GM23338 (cell line): Measurements from ENCODE around the gene DMBT1. TPM values are rescaled to one million over a fixed set of nuclear protein-coding genes. Genes with fewer than 3 reads are reported as not detected.

Experiments
- ATAC-seq: fragments of 200-7000 bp; cut with Tn5 transposase; 3 replicates; pipeline ENCODE4 v1.9.1; 2020
- DNase-seq: peaks from one replicate; pipeline ENCODE4 v3.0.0-alpha.2; 2015; ENCODE audit warnings: low spot score
- H2AFZ ChIP-seq: fragments of 200-600 bp; sonication (generic); 2 replicates; pipeline ENCODE4 v1.8.0; 2016; ENCODE audit warnings: antibody characterized with exemption, mild to moderate bottlenecking, moderate library complexity
- H3F3A ChIP-seq: fragments of 200-600 bp; sonication (generic); replicated peaks from 2 replicates; pipeline ENCODE4 v1.8.0; 2017; ENCODE audit warnings: antibody characterized with exemption, mixed run types, low read depth
- H3K27ac ChIP-seq: fragments of 200-600 bp; sonication (generic); 2 replicates; pipeline ENCODE4 v1.6.1; 2016; ENCODE audit warnings: low read depth
- H3K27me3 ChIP-seq: fragments of 200-600 bp; sonication (generic); 2 replicates; pipeline ENCODE4 v1.8.0; 2016; ENCODE audit warnings: mild to moderate bottlenecking, mixed run types, moderate library complexity; ENCODE audit not compliant: insufficient read depth
- H3K36me3 ChIP-seq: fragments of 200-600 bp; sonication (generic); 2 replicates; pipeline ENCODE4 v1.8.0; 2016; ENCODE audit warnings: mild to moderate bottlenecking; ENCODE audit not compliant: insufficient read depth
- H3K4me1 ChIP-seq: fragments of 200-600 bp; sonication (generic); 2 replicates; pipeline ENCODE4 v1.8.0; 2016; ENCODE audit warnings: mild to moderate bottlenecking, moderate library complexity; ENCODE audit not compliant: insufficient read depth
- H3K4me2 ChIP-seq: fragments of 200-600 bp; sonication (generic); 2 replicates; pipeline ENCODE4 v1.7.1; 2017; ENCODE audit warnings: mixed run types
- H3K4me3 ChIP-seq: fragments of 200-600 bp; sonication (generic); 2 replicates; pipeline ENCODE4 v1.6.1; 2016; ENCODE audit warnings: mixed run types
- H3K79me2 ChIP-seq: fragments of 200-600 bp; sonication (generic); replicated peaks from 2 replicates; pipeline ENCODE4 v1.8.0; 2017; ENCODE audit warnings: mild to moderate bottlenecking; ENCODE audit not compliant: insufficient read depth
- H3K9me2 ChIP-seq: fragments of 200-600 bp; sonication (generic); 2 replicates; pipeline ENCODE4 v1.8.0; 2017; ENCODE audit not compliant: insufficient read depth
- H4K20me1 ChIP-seq: fragments of 200-600 bp; sonication (generic); replicated peaks from 2 replicates; pipeline ENCODE4 v1.8.0; 2017; ENCODE audit warnings: mild to moderate bottlenecking; ENCODE audit not compliant: insufficient read depth
- H3K27ac Mint-ChIP-seq: 2 replicates; pipeline ENCODE4 v1.8.0; 2020; ENCODE audit warnings: inconsistent platforms, mild to moderate bottlenecking, moderate library complexity, mixed read lengths
- H3K27me3 Mint-ChIP-seq: 3 replicates; pipeline ENCODE4 v1.8.0; 2022; ENCODE audit warnings: low read depth, mild to moderate bottlenecking, moderate library complexity, mixed read lengths, inconsistent platforms; ENCODE audit not compliant: insufficient read depth, poor library complexity
- H3K36me3 Mint-ChIP-seq: 3 replicates; pipeline ENCODE4 v1.8.0; 2021; ENCODE audit warnings: low read depth, mild to moderate bottlenecking, inconsistent platforms, moderate library complexity, mixed read lengths
- H3K4me1 Mint-ChIP-seq: 3 replicates; pipeline ENCODE4 v1.8.0; 2020; ENCODE audit warnings: mild to moderate bottlenecking, inconsistent platforms, mixed read lengths
- H3K4me3 Mint-ChIP-seq: 3 replicates; pipeline ENCODE4 v1.8.0; 2021; ENCODE audit warnings: moderate library complexity, mild to moderate bottlenecking, inconsistent platforms, mixed read lengths
- H3K9me3 Mint-ChIP-seq: 3 replicates; pipeline ENCODE4 v1.8.0; 2020; ENCODE audit warnings: moderate library complexity, mild to moderate bottlenecking, inconsistent platforms, mixed read lengths
- CREB1 ChIP-seq: fragments of 250-450 bp; sonication (Bioruptor Pico); IDR thresholded peaks from 2 replicates; pipeline ENCODE4 v1.5.0; 2020; ENCODE audit warnings: low read depth, mild to moderate bottlenecking, moderate library complexity
- CTCF ChIP-seq, 2 experiments: fragments of 200-600 bp in 1 of 2; sonication (generic) in 1 of 2; conservative IDR thresholded peaks; 2 replicates each; pipeline versions ENCODE4 v1.5.1 to v1.6.1; 2016 to 2017; ENCODE audit warnings: antibody characterized with exemption in 2 of 2, low read depth in 2 of 2, mild to moderate bottlenecking in 2 of 2, moderate library complexity in 1 of 2
- EZH2phosphoT487 ChIP-seq: fragments of 200-600 bp; sonication (generic); IDR thresholded peaks from one replicate; pipeline ENCODE4 v1.8.1; 2018; ENCODE audit warnings: antibody characterized with exemption; ENCODE audit not compliant: unreplicated experiment
- NANOG ChIP-seq: IDR thresholded peaks from 2 replicates; pipeline ENCODE4 v1.6.1; 2016; ENCODE audit warnings: antibody characterized with exemption, borderline replicate concordance
- REST ChIP-seq: IDR thresholded peaks from one replicate; pipeline ENCODE4 v1.6.1; 2018; ENCODE audit warnings: antibody characterized with exemption; ENCODE audit not compliant: unreplicated experiment
- STAT1 ChIP-seq: IDR thresholded peaks from one replicate; pipeline ENCODE4 v1.6.1; 2016; ENCODE audit warnings: antibody characterized with exemption; ENCODE audit not compliant: unreplicated experiment
- ZNF114 ChIP-seq: fragments of 250-450 bp; sonication (Bioruptor Pico); IDR thresholded peaks from 2 replicates; pipeline ENCODE4 v1.5.0; 2020; ENCODE audit warnings: mild to moderate bottlenecking, moderate library complexity
- ZNF331 ChIP-seq: fragments of 250-450 bp; sonication (Bioruptor Pico); IDR thresholded peaks from 2 replicates; pipeline ENCODE4 v1.5.0; 2020; ENCODE audit warnings: low read depth, mild to moderate bottlenecking, moderate library complexity
- polyA plus RNA-seq: library from polyadenylated mRNA; unstranded; fragments of >200 nt; fragmentation: Nextera tagmentation; extraction: Ambion mirVana; gene quantifications from 2 replicates; pipeline ENCODE4 v1.2.1, GENCODE V29; 2016
- total RNA-seq: library from RNA; depleted of rRNA; stranded (reverse); fragments of >200 nt; shearing (Covaris generic); gene quantifications from 2 replicates; pipeline ENCODE4 v1.2.3, GENCODE V29; 2014

Gene DMBT1
- total and polyA plus RNA-seq, 2 experiments from 2014 or later: 0.03 to 0.05 TPM

- Mint-ChIP-seq H3K9me3 (no peaks in the 10 kb centered on the region), H3K4me3 (no peak overlapping the region), H3K27me3 (peaks cover 3% of the 10 kb centered on the region), H3K36me3 (no peaks in the 10 kb centered on the region), H3K4me1 (peaks cover 7% of the 10 kb centered on the region; the same call in 2 of the 3 replicates), H3K27ac (no peak overlapping the region)
- Histone ChIP-seq H3K36me3 (no peaks in the 10 kb centered on the region), H3K4me1 (no peaks in the 10 kb centered on the region), H3K4me3 (no peak overlapping the region), H3K79me2 (no peaks in the 10 kb centered on the region), H2AFZ (no peak overlapping the region; the same call in 1 of the 2 replicates), H3F3A (no peaks in the 10 kb centered on the region), H4K20me1 (no peaks in the 10 kb centered on the region), H3K4me2 (no peak overlapping the region), H3K9me2 (no peaks in the 10 kb centered on the region), H3K27ac (no peak overlapping the region), H3K27me3 (no peaks in the 10 kb centered on the region)
- TF ChIP-seq REST: no peak
- TF ChIP-seq ZNF331 (CRISPR knock-in tag): no peak
- TF ChIP-seq ZNF114: no peak
- ATAC-seq: no peak
- DNase-seq: no peak
Observed at GRCh38 chr10:122553341-122553740, 7.2 kb upstream of the DMBT1 start.

GRCh38 chr10:122554131-122555036 is 6.2 kb upstream of the DMBT1 start:
- peaks cover 3% of the 10 kb centered on the region for H3K27me3 Mint-ChIP-seq
- Histone ChIP-seq H3K27me3 (no peaks in the 10 kb centered on the region), H3K79me2 (no peaks in the 10 kb centered on the region), H2AFZ (no peak overlapping the region), H3K9me2 (0 out of 2 replicates have a peak, but pooled peaks cover 2% of the 10 kb centered on the region), H3K4me2 (no peak overlapping the region), H3K4me1 (no peaks in the 10 kb centered on the region), H3F3A (no peaks in the 10 kb centered on the region), H3K36me3 (no peaks in the 10 kb centered on the region), H3K27ac (no peak overlapping the region), H3K4me3 (no peak overlapping the region), H4K20me1 (no peaks in the 10 kb centered on the region)
- H3K4me1 Mint-ChIP-seq: peaks cover 10% of the 10 kb centered on the region
- no peak for TF ChIP-seq STAT1
- H3K36me3 Mint-ChIP-seq: no peaks in the 10 kb centered on the region
- H3K4me3 Mint-ChIP-seq: no peak overlapping the region
- DNase-seq: no peak
- no peak for ATAC-seq
- H3K27ac Mint-ChIP-seq: no peak overlapping the region
- no peaks in the 10 kb centered on the region for H3K9me3 Mint-ChIP-seq

- H4K20me1 ChIP-seq: no peaks in the 10 kb centered on the region
- peaks cover 10% of the 10 kb centered on the region for H3K4me1 Mint-ChIP-seq
- H3K79me2 ChIP-seq: no peaks in the 10 kb centered on the region
- no peak overlapping the region for H2AFZ ChIP-seq
- H3K36me3 ChIP-seq: no peaks in the 10 kb centered on the region
- H3K36me3 Mint-ChIP-seq: no peaks in the 10 kb centered on the region
- no peak for DNase-seq
- H3K9me3 Mint-ChIP-seq: no peaks in the 10 kb centered on the region
- H3K27me3 Mint-ChIP-seq: peaks cover 7% of the 10 kb centered on the region
- H3K27ac ChIP-seq: no peak overlapping the region
- ATAC-seq: no peak
- no peak overlapping the region for H3K27ac Mint-ChIP-seq
- H3F3A ChIP-seq: no peaks in the 10 kb centered on the region
- H3K4me2 ChIP-seq: no peak overlapping the region
- no peak overlapping the region for H3K4me3 ChIP-seq
- H3K4me3 Mint-ChIP-seq: no peak overlapping the region
- H3K9me2 ChIP-seq: 0 out of 2 replicates have a peak, but pooled peaks cover 2% of the 10 kb centered on the region
- H3K27me3 ChIP-seq: no peaks in the 10 kb centered on the region
- H3K4me1 ChIP-seq: no peaks in the 10 kb centered on the region
- TF ChIP-seq CTCF (conservative IDR thresholded peaks at IDR 0.05; ENCODE audit: low read depth in 2 of 2): no peak
- no peak for TF ChIP-seq ZNF331 (CRISPR knock-in tag)
- TF ChIP-seq NANOG: no peak
- TF ChIP-seq CREB1 (CRISPR knock-in tag): no peak
- TF ChIP-seq ZNF114: no peak
- TF ChIP-seq EZH2phosphoT487: no peak
Observed at GRCh38 chr10:122555442-122555841, 5.1 kb upstream of the DMBT1 start.
